ENCODE measurements around the gene CDC25B. TPM values are rescaled to one million over a fixed set of nuclear protein-coding genes. Genes with fewer than 3 reads are reported as not detected.

Gene CDC25B
- total and polyA plus RNA-seq, 4 donors, result 4.4 to 12.9 (median 9.2) TPM

- no peak for DNase-seq (ENCODE audit: low spot score)
- TF ChIP-seq REST (IDR thresholded peaks at IDR 0.05) (no peak), RAD21 (IDR thresholded peaks at IDR 0.05) (peak; percentile 34 to 47), RXRA (IDR thresholded peaks at IDR 0.05) (peak; percentile 26 to 40), HNF4G (IDR thresholded peaks at IDR 0.05) (no peak), JUND (IDR thresholded peaks at IDR 0.05) (no peak), FOXA2 (IDR thresholded peaks at IDR 0.05) (no peak), HNF4A (conservative IDR thresholded peaks at IDR 0.05) (no peak), SP1 (IDR thresholded peaks at IDR 0.05) (no peak), TAF1 (conservative IDR thresholded peaks at IDR 0.05) (peak; percentile 59), ZBTB33 (IDR thresholded peaks at IDR 0.05) (peak; percentile 14), YY1 (IDR thresholded peaks at IDR 0.05) (peak; percentile 10), NR2F2 (IDR thresholded peaks at IDR 0.05) (peak; percentile 31), FOXA1 (IDR thresholded peaks at IDR 0.05) (no peak), EGR1 (IDR thresholded peaks at IDR 0.05; ENCODE audit: low read depth in 2 of 2) (no peak)
- TF ChIP-seq, protein P1, sequence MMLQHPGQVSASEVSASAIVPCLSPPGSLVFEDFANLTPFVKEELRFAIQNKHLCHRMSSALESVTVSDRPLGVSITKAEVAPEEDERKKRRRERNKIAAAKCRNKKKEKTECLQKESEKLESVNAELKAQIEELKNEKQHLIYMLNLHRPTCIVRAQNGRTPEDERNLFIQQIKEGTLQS (IDR thresholded peaks at IDR 0.05), result no peak
- TF ChIP-seq, protein P2, sequence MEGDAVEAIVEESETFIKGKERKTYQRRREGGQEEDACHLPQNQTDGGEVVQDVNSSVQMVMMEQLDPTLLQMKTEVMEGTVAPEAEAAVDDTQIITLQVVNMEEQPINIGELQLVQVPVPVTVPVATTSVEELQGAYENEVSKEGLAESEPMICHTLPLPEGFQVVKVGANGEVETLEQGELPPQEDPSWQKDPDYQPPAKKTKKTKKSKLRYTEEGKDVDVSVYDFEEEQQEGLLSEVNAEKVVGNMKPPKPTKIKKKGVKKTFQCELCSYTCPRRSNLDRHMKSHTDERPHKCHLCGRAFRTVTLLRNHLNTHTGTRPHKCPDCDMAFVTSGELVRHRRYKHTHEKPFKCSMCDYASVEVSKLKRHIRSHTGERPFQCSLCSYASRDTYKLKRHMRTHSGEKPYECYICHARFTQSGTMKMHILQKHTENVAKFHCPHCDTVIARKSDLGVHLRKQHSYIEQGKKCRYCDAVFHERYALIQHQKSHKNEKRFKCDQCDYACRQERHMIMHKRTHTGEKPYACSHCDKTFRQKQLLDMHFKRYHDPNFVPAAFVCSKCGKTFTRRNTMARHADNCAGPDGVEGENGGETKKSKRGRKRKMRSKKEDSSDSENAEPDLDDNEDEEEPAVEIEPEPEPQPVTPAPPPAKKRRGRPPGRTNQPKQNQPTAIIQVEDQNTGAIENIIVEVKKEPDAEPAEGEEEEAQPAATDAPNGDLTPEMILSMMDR (IDR thresholded peaks at IDR 0.05; ENCODE audit: low read depth, low read length, missing input control), result no peak
Observed at GRCh38 chr20:3820901-3821727, 25.0 kb downstream of the CDC25B start.

More at GRCh38 chr20:3820901-3821727, 25.0 kb downstream of the CDC25B start:
- H3K9ac ChIP-seq (ENCODE audit: low read depth in 1 of 2, low read length in 2 of 2), result peak overlapping the region; percentile 66 to 99
- 43% methylated on average over 20 of the region's 20 CpGs for WGBS
- H3K36me3 ChIP-seq (ENCODE audit: control insufficient read depth in 4 of 4, insufficient read depth in 3 of 4, low read depth in 1 of 4, low read length in 3 of 4), result peaks cover 3 to 35% (median 16%) of the 10 kb centered on the region in 4 donors
- H3K4me1 ChIP-seq (ENCODE audit: control insufficient read depth in 4 of 4, insufficient read depth in 4 of 4, low read length in 3 of 4), result peaks cover 0 to 21% (median 13%) of the 10 kb centered on the region in 4 donors
- H3K4me3 ChIP-seq (ENCODE audit: low read depth in 1 of 3, low read length in 3 of 3), result peak overlapping the region; percentile 82 to 90 (median 84)
- H3K27me3 ChIP-seq (ENCODE audit: control insufficient read depth in 4 of 4, insufficient read depth in 4 of 4, low read length in 3 of 4), result no peaks in the 10 kb centered on the region
- H3K27ac ChIP-seq (ENCODE audit: low read depth in 1 of 2, low read length in 2 of 2), result peak overlapping the region; percentile 96 to 99
- no peaks in the 10 kb centered on the region for H3K9me3 ChIP-seq (ENCODE audit: control insufficient read depth in 4 of 4, low read length in 3 of 4)
